ENCODE data around the gene VTN.

Gene VTN

DNA sequence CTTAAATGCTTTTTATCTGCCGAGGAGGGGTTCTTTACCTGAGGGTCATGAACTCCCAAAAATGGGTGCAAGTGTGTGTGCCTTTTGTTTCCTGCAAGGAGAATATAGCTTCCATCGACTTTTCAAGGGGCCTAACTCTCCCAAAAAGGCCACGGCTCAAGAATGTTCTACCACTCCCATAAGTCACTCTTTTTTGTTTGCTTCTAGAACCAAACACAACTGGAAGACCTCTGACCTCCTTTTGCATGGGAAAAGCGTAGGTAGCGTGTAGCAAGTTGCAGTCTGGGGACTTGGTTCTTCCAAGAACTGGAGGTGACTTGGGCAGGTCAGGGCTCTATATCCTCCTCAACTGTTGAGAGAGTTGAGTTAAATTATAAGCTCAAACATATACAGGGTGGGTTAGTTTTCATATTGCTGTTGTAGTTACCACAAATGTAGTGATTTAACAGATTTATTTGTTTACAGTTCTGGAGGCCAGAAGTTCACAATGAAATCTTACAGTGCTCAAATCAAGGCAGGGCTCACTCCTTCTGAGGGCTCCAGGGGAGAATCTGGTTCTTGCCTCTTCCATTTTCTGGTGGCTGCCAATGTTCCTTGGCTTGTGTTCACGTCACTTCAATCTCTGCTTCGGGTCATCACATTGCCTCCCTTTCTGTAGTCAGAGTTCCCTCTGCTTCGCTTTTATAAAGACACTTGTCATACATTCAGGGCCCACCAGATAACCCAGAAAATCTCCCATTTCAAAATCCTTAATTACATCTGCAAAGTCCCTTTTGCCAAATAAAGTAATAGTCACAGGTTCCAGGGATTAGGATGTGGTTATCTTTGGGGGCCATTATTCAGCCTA lies 49.7 kb downstream of the VTN start:
- no peak for DNase-seq (ENCODE audit: low read depth in 3 of 3)

DNA sequence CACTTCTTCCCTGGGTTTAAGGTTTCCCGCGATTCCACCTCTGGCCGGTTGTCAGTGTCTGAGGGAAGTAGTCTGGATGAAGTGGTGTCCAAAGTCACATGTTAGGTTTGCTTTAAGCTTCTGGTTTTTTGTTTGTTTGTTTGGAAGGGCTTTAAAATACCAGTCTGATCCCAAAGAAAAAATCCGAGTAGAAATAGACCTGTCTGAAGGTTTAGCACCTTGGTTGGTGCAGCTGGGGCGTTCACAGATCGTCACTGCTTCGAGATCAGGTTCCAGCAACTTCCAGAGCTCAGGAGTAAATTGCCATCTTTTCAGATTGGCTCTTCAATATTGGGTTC lies 50.5 kb downstream of the VTN start:
- DNase-seq (ENCODE audit: low read depth in 3 of 3): no peak

DNA sequence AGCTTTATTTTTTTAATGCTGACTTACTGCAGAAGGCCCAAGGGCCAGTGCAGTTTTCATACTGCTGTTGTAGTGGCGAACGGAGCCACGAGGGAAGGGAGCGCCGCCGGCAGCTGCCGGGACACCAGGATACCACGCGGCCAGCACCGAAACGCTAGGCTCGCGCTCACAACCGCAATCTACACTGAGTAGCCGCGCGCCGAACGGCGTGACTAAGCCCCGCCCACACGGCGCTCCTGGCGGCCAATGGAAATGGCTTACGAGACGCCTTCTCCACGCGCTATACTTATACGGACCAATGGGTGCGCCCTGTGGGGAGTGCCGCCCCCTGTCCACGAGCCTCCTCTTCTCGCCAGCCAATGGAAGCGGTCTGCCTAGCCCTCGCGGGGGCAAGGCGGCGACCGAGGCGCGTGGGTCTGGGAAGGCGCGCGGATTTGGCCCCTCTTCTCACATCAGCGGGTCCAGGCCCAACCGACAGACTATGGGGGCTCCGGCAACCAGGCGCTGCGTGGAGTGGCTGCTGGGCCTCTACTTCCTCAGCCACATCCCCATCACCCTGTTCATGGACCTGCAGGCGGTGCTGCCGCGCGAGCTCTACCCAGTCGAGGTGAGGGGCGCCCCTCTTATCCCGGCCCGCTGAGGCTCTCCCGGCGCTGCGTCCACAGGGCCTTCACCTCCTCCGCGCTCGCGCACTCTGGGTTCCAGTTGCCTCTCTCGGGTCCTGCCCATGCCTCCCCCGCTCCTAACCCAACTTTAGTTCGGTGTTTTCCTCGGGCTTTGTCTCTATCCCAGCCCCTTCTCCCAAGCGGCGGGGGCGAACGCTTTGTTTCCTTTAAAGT lies 51.1 kb downstream of the VTN start, which contains the start of gene TMEM97:
Gene TMEM97, plus strand, starts transcription at position 442 of the 839 bp plus-strand sequence. Its CDS starts 40 bp downstream, at position 482.
- peak; percentile 90 to 97 (median 94) for DNase-seq (ENCODE audit: low read depth in 3 of 3)

DNA sequence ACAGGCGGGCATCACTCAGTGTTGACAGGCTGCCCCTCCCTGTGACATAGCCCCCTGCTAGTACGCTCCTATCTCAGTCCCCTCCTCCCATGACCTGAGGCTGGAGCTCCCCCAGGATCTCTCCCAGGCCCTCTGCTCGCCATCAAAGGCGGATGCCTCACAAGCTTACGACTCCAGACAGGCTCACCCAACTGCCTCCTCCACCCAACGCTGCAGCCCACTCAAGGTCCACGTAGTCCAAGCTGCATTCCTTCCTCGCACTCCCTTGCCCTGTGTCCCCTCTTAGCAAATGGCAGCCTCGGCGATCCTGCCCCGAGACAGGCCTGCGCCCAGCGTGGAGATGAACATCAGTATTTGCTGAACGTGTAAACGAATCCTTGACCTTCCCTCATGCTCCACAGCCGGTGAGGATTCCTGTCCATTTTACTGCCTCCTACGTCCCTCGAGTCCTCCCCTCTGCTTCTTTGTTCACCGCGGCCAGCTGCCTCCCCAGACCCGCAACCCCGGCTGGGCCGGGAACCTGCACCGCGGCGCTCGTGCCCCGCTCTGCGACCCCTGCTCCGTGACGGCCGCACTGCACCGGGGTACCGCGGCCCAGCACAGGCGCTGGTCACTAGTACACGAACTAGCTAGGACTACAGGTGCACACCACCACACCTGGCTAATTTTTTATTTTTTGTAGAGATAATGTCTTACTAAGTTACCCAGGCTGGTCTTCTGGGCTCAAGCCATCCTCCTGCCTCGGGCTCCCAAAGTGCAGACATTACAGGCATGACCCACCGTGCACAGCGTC lies 51.9 kb downstream of the VTN start:
- DNase-seq (ENCODE audit: low read depth in 3 of 3): peak in 1 of 3 experiments; percentile 6

All from stimulated activated CD4-positive, alpha-beta T cell treated with anti-CD3 and anti-CD28 coated beads, TNF-alpha, amount 100 ng/mL, for 24 hours (primary cell).